Thoracic aorta (tissue), 2 donors: ENCODE data around the gene GPR108. TPM values are rescaled to one million over a fixed set of nuclear protein-coding genes. Genes with fewer than 3 reads are reported as not detected.

Experiments used
- ATAC-seq: fragments of 150-250 bp; one replicate; pipeline ENCODE4 v1.8.0; 2017; ENCODE audit warnings: low read depth; ENCODE audit not compliant: insufficient number of reproducible peaks, low FRiP score
- DNase-seq: peaks from one replicate; pipeline ENCODE4 v3.0.0-alpha.2; 2020; ENCODE audit warnings: low spot score
- H3K27ac ChIP-seq, 2 donors: fragments of 200-600 bp; sonication (generic); 1 replicate in 1 of 2; 2 replicates in 1 of 2; pipeline ENCODE4 v1.5.1; 2016; ENCODE audit warnings: mild to moderate bottlenecking in 2 of 2, moderate library complexity in 2 of 2
- H3K27me3 ChIP-seq: fragments of 200-600 bp; sonication (generic); replicated peaks from 2 replicates; pipeline ENCODE4 v1.6.0; 2016; ENCODE audit warnings: mild to moderate bottlenecking; ENCODE audit not compliant: insufficient read depth
- H3K36me3 ChIP-seq: fragments of 200-600 bp; sonication (generic); one replicate; pipeline ENCODE4 v1.5.1; 2016
- H3K4me1 ChIP-seq, 2 donors: fragments of 200-600 bp; sonication (generic); 1 replicate in 1 of 2; 2 replicates in 1 of 2; pipeline versions ENCODE4 v1.5.1 to v1.6.0; 2016; ENCODE audit warnings: low read depth in 2 of 2, mild to moderate bottlenecking in 1 of 2; ENCODE audit not compliant: control insufficient read depth in 1 of 2
- H3K4me3 ChIP-seq: fragments of 200-600 bp; sonication (generic); 2 replicates; pipeline ENCODE4 v1.5.1; 2016; ENCODE audit warnings: mild to moderate bottlenecking
- H3K9me3 ChIP-seq: fragments of 200-600 bp; sonication (generic); 2 replicates; pipeline ENCODE4 v1.5.1; 2016
- total RNA-seq, 2 donors: library from RNA; depleted of rRNA; stranded (reverse); fragments of >200 nt; gene quantifications; one replicate each; pipeline versions ENCODE4 v1.1.0 to v1.2.3, GENCODE V29; 2016
- TF ChIP-seq, protein P1 (sequence below): fragments of 200-600 bp; sonication (generic); IDR thresholded peaks from one replicate; pipeline ENCODE4 v1.5.1; 2019; ENCODE audit warnings: antibody characterized with exemption

The GPR108 gene
- total RNA-seq, 2 donors from 2014 or later = 32.2 to 84.2 TPM

DNA sequence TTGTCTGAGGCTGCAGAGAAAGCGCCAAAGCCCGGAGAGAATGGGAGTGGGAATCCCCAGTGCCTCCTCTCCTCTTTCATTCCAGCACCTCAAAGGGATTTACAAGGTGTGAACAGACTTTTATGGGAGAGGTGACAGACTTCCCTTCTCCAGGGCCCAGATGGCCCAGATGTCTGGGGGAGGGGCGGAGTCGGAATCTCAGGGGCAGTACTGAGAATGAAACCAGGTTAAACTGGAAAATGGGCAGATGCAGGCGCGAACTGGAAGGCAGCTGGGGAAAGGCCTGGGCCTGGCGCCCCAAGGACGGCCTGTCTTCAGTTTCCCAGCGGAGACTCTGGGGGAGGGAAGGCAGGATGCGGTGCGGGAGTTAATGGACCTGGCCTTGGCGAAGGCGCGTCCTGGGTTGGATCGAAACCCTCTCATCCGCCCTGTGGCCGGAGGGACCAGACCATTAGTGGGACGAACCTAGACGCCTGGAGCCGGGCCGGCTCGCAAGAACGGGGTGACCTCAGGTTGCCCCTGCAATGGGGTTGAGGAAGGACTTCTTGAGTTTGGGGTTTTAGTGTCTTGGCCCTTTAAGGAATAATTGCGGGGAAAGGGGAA lies 1.5 kb upstream of the GPR108 start:
- TF ChIP-seq, protein P1, sequence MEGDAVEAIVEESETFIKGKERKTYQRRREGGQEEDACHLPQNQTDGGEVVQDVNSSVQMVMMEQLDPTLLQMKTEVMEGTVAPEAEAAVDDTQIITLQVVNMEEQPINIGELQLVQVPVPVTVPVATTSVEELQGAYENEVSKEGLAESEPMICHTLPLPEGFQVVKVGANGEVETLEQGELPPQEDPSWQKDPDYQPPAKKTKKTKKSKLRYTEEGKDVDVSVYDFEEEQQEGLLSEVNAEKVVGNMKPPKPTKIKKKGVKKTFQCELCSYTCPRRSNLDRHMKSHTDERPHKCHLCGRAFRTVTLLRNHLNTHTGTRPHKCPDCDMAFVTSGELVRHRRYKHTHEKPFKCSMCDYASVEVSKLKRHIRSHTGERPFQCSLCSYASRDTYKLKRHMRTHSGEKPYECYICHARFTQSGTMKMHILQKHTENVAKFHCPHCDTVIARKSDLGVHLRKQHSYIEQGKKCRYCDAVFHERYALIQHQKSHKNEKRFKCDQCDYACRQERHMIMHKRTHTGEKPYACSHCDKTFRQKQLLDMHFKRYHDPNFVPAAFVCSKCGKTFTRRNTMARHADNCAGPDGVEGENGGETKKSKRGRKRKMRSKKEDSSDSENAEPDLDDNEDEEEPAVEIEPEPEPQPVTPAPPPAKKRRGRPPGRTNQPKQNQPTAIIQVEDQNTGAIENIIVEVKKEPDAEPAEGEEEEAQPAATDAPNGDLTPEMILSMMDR = no peak
- Histone ChIP-seq H3K4me1 (peaks cover 27 to 62% of the 10 kb centered on the region in 2 donors), H3K9me3 (no peaks in the 10 kb centered on the region), H3K4me3 (peak overlapping the region; percentile 88), H3K27ac (peak overlapping the region; percentile 82 to 90), H3K27me3 (no peaks in the 10 kb centered on the region), H3K36me3 (peaks cover 12% of the 10 kb centered on the region)
- ATAC-seq (no peak), DNase-seq (no peak)

DNA sequence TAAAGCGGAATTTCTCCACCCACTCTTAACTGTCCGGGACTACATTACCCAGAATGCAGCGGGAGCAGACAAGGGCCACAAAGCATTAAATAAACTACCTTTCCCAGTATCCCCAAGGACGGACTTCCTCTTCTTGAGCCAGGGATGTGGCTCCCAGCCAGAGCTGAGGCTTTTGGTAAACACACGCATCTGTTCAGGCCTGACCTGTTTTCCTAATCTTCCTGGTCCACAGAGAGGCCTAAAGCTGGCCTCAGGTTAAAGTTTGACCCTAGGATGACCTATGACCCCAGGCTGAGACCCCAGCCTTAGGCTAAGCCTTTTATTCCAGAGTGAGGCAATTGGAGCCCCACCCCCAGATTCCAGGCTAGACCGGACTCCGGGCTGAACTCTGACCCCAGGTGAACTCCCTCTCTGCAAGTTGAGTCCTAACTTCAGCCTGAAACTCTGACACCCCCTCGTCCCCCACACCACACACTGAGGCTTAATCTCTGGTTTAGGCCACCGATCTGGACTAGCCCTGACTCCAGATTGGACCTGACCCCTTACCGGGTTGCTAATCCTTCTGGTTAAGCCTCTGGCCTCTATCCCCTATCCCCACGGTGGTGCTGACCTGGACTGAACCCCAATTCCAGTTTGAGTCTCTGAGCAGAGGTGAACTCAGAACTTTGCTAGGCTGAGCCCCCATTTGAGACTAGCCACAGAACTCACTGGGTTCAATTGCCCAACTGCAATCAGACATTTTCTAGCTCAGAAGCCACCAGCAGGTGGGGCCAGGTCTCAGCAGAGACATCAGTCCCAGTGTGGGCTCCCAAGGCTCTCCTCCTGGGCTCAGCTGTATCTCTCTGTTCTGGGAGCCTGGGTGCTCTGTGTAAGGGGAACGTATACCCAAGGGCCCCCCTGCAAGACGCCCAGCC lies 750 bp upstream of the GPR108 start:
- TF ChIP-seq, protein P1 = peak; percentile 51
- Histone ChIP-seq H3K9me3 (no peaks in the 10 kb centered on the region), H3K4me3 (peak overlapping the region; percentile 88), H3K4me1 (peaks cover 24 to 54% of the 10 kb centered on the region in 2 donors), H3K36me3 (peaks cover 10% of the 10 kb centered on the region), H3K27ac (peak overlapping the region; percentile 82 to 90), H3K27me3 (no peaks in the 10 kb centered on the region)
- ATAC-seq (no peak), DNase-seq (peak; percentile 98)

DNA sequence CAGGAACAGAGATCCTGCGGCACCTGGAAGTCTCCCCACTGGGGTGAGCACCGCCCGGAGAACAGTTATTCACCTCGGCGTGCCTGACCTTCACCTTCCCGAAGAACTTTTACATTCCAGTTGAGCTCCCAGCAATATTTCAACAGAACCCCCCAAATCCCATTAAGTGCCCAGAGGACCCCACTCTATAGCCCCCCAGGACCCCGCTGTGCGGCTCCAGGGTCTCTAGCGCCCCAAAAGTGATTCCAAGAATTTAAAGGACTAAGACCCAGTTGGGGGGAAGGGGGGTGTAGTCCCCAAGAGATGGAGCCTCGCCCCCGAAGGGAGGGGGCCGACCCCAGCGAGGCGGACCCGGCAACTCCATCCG lies 480 bp downstream of the GPR108 start:
- Histone ChIP-seq H3K4me3 (peak overlapping the region; percentile 96), H3K27me3 (no peaks in the 10 kb centered on the region), H3K27ac (peak overlapping the region; percentile 89 to 92), H3K36me3 (peaks cover 13% of the 10 kb centered on the region), H3K4me1 (peaks cover 21 to 42% of the 10 kb centered on the region in 2 donors), H3K9me3 (no peaks in the 10 kb centered on the region)
- DNase-seq (no peak), ATAC-seq (no peak)
- TF ChIP-seq, protein P1 = peak; percentile 3

DNA sequence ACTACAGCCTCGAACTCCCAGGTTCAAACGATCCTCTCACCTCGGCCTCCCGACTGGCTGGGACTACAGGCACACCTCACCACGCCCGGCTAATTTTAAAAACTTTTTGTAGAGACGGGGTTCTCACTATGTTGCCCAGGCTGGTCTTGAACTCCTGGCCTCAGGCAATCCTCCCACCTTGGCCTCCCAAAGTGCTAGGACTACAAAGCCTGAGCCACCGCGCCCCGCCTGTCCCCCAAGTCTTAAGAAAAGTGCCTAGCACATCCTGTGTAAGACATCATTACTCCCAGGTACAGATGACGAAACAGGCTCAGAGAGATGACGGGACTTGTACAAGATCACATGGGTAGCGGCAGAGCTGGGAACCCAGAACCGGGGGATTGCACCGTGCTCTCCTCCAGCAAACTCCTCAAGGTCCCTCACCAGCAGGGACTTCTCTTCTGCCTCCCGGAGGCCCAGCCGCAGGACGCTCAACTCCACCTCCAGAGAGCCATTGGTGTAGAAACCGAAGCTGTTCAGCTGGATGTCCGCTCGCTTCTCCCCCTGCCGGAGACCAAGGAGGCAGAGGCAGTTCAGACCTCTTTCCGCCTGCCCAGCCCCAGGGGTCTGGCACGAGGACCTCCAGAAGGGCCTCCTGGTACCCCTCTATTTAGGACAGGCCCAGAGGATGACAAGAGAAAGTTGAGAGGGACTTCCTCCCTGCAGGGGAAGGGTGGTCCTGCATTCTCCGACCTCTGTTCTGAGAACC lies 1.0 kb downstream of the GPR108 start:
- TF ChIP-seq, protein P1 = peak; percentile 71

More for the DNA sequence above, 1.0 kb downstream of the GPR108 start:
- Histone ChIP-seq H3K36me3 (peaks cover 13% of the 10 kb centered on the region), H3K27me3 (no peaks in the 10 kb centered on the region), H3K9me3 (no peaks in the 10 kb centered on the region), H3K4me1 (peaks cover 21 to 36% of the 10 kb centered on the region in 2 donors), H3K27ac (peak overlapping the region; percentile 89 to 92), H3K4me3 (peak overlapping the region; percentile 96)
- ATAC-seq (no peak), DNase-seq (no peak)
